Gastrocnemius medialis (tissue), 4 donors: ENCODE data around the gene NSMCE1. TPM values are rescaled to one million over a fixed set of nuclear protein-coding genes. Genes with fewer than 3 reads are reported as not detected.
A peak's percentile ranks its signal among the peaks of the same experiment; 100 is the strongest.

Experiments used
- ATAC-seq, 2 donors: fragments of 150-250 bp; one replicate each; pipeline ENCODE4 v1.9.1; 2016
- DNase-seq, 2 donors: peaks; one replicate each; pipeline ENCODE4 v3.0.0-alpha.2; 2019
- H3K27ac ChIP-seq, 4 donors: fragments of 200-600 bp; sonication (generic); 1 replicate in 1 of 4; 2 replicates in 3 of 4; pipeline ENCODE4 v1.5.1; 2016 to 2018; ENCODE audit warnings: mild to moderate bottlenecking in 2 of 4, moderate library complexity in 1 of 4
- H3K27me3 ChIP-seq, 3 donors: fragments of 200-600 bp; sonication (generic) in 2 of 3; 1 replicate in 1 of 3; 2 replicates in 2 of 3; pipeline versions ENCODE4 v1.5.1 to v1.6.0; 2016 to 2019; ENCODE audit warnings: mild to moderate bottlenecking in 1 of 3, moderate library complexity in 1 of 3
- H3K36me3 ChIP-seq, 2 donors: fragments of 200-600 bp; sonication (generic) in 1 of 2; one replicate each; pipeline ENCODE4 v1.5.1; 2017 to 2018
- H3K4me1 ChIP-seq, 2 donors: fragments of 200-600 bp; sonication (generic) in 1 of 2; one replicate each; pipeline ENCODE4 v1.5.1; 2016 to 2017; ENCODE audit warnings: mild to moderate bottlenecking in 2 of 2
- H3K4me3 ChIP-seq, 4 donors: fragments of 200-600 bp; sonication (generic) in 3 of 4; 1 replicate in 1 of 4; 2 replicates in 3 of 4; pipeline ENCODE4 v1.5.1; 2016 to 2019; ENCODE audit warnings: mild to moderate bottlenecking in 2 of 4
- H3K9me3 ChIP-seq, 3 donors: fragments of 200-600 bp; sonication (generic) in 2 of 3; 1 replicate in 1 of 3; 2 replicates in 2 of 3; pipeline ENCODE4 v1.5.1; 2016 to 2019
- CTCF ChIP-seq, 5 experiments: fragments of 450-650 bp in 3 of 5; fragments of 200-600 bp in 2 of 5; sonication (generic) in 2 of 5; IDR thresholded peaks in 4 of 5; conservative IDR thresholded peaks in 1 of 5; 1 replicate in 4 of 5; 2 replicates in 1 of 5; pipeline ENCODE4 v1.5.1; 2016 to 2019; ENCODE audit warnings: antibody characterized with exemption in 5 of 5, mild to moderate bottlenecking in 3 of 5, moderate library complexity in 3 of 5
- POLR2A ChIP-seq, 2 donors: fragments of 450-650 bp; IDR thresholded peaks; one replicate each; pipeline ENCODE4 v1.6.1; 2017; ENCODE audit warnings: antibody characterized with exemption in 2 of 2, mild to moderate bottlenecking in 2 of 2, moderate library complexity in 2 of 2
- in situ Hi-C, 4 donors: fragments of 200-750 bp; cut with MboI; loops; one replicate each; pipeline versions ENCODE4 v1.15.0 to v1.8.0; 2017; ENCODE audit warnings: low sequenced_read_pairs in 4 of 4
- intact Hi-C: fragments of 100-400 bp; cut with DNase I; formaldehyde crosslinking; loops from one replicate; pipeline ENCODE4 v1.15.1; 2023; ENCODE audit warnings: low total_unique reads
- total RNA-seq, 4 donors: library from RNA; depleted of rRNA; stranded (reverse); fragments of >200 nt; gene quantifications; one replicate each; pipeline versions ENCODE4 v1.1.0 to v1.2.3, GENCODE V29; 2016

The NSMCE1 gene
- total RNA-seq, 4 donors from 2014 or later, result 20.2 to 29.1 (median 22.0) TPM

- intact Hi-C loops, result loop anchor here (5.0 kb wide), 1 partner anchor 78 kb away; no protein-coding TSS in a partner anchor
- no peaks in the 10 kb centered on the region for H3K36me3 ChIP-seq
Measured at GRCh38 chr16:27239026-27239425, 29.5 kb downstream of the NSMCE1 start.

GRCh38 chr16:27238591-27238990 is 30.0 kb downstream of the NSMCE1 start:
- Histone ChIP-seq H3K27ac (peak overlapping the region in 2 of 4 donors; percentile 49 to 68), H3K36me3 (no peaks in the 10 kb centered on the region), H3K4me3 (no peak overlapping the region), H3K27me3 (no peaks in the 10 kb centered on the region), H3K4me1 (peaks cover 16 to 34% of the 10 kb centered on the region in 2 donors), H3K9me3 (no peaks in the 10 kb centered on the region)
- DNase-seq, result no peak
- no peak for ATAC-seq
- intact Hi-C loops (loop anchor here (5.0 kb wide), 1 partner anchor 79 kb away; no protein-coding TSS in a partner anchor), in situ Hi-C loops (loop anchor here in 1 of 4 donors (25.0 kb wide), 1 partner anchor 124 kb away; no protein-coding TSS in a partner anchor)
- TF ChIP-seq POLR2A (IDR thresholded peaks at IDR 0.05) (no peak), CTCF (IDR thresholded peaks at IDR 0.05 in 4 of 5, conservative IDR thresholded peaks at IDR 0.05 in 1 of 5) (no peak)

More at GRCh38 chr16:27239026-27239425, 29.5 kb downstream of the NSMCE1 start:
- no peak overlapping the region for H3K4me3 ChIP-seq
- ATAC-seq (no peak), DNase-seq (no peak)
- peaks cover 18 to 37% of the 10 kb centered on the region in 2 donors for H3K4me1 ChIP-seq
- no peak for TF ChIP-seq CTCF (IDR thresholded peaks at IDR 0.05 in 4 of 5, conservative IDR thresholded peaks at IDR 0.05 in 1 of 5)
- TF ChIP-seq POLR2A (IDR thresholded peaks at IDR 0.05), result no peak
- in situ Hi-C loops, result loop anchor here in 1 of 4 donors (25.0 kb wide), 1 partner anchor 123 kb away; no protein-coding TSS in a partner anchor
- no peaks in the 10 kb centered on the region for H3K27me3 ChIP-seq
- no peak overlapping the region for H3K27ac ChIP-seq
- H3K9me3 ChIP-seq, result no peaks in the 10 kb centered on the region

GRCh38 chr16:27238016-27238587 is 30.5 kb downstream of the NSMCE1 start:
- intact Hi-C loops (loop anchor here (5.0 kb wide), 1 partner anchor 79 kb away; no protein-coding TSS in a partner anchor), in situ Hi-C loops (loop anchor here in 1 of 4 donors (25.0 kb wide), 1 partner anchor 124 kb away; no protein-coding TSS in a partner anchor)
- Histone ChIP-seq H3K36me3 (no peaks in the 10 kb centered on the region), H3K27me3 (no peaks in the 10 kb centered on the region), H3K27ac (peak overlapping the region in 3 of 4 donors; percentile 27 to 68 (median 49)), H3K4me1 (peaks cover 11 to 29% of the 10 kb centered on the region in 2 donors), H3K9me3 (no peaks in the 10 kb centered on the region), H3K4me3 (no peak overlapping the region)
- no peak for TF ChIP-seq POLR2A (IDR thresholded peaks at IDR 0.05)
- no peak for TF ChIP-seq CTCF (IDR thresholded peaks at IDR 0.05 in 4 of 5, conservative IDR thresholded peaks at IDR 0.05 in 1 of 5)
- no peak for DNase-seq
- ATAC-seq, result no peak

- H3K9me3 ChIP-seq, result no peaks in the 10 kb centered on the region
- peak overlapping the region; percentile 18 to 68 (median 48) for H3K27ac ChIP-seq
- H3K36me3 ChIP-seq, result peaks cover 0 to 4% of the 10 kb centered on the region in 2 donors
- DNase-seq (no peak), ATAC-seq (no peak)
- peaks cover 5 to 22% of the 10 kb centered on the region in 2 donors for H3K4me1 ChIP-seq
- in situ Hi-C loops (loop anchor here in 1 of 4 donors (25.0 kb wide), 1 partner anchor 125 kb away; no protein-coding TSS in a partner anchor), intact Hi-C loops (loop anchor here (5.0 kb wide), 1 partner anchor 80 kb away; no protein-coding TSS in a partner anchor)
- H3K4me3 ChIP-seq, result no peak overlapping the region
- no peaks in the 10 kb centered on the region for H3K27me3 ChIP-seq
- peak in 1 of 2 donors; percentile 8 for TF ChIP-seq POLR2A (IDR thresholded peaks at IDR 0.05)
- TF ChIP-seq CTCF (IDR thresholded peaks at IDR 0.05 in 4 of 5, conservative IDR thresholded peaks at IDR 0.05 in 1 of 5), result no peak
Measured at GRCh38 chr16:27237219-27238015, 31.2 kb downstream of the NSMCE1 start.
